OCI-LY7 (cell line): ENCODE data around the gene ZNF436.

ENCODE experiments used
- EZH2phosphoT487 ChIP-seq: fragments of 200-600 bp; sonication (generic); IDR thresholded peaks from 2 replicates; pipeline ENCODE4 v1.6.1; 2018; ENCODE audit warnings: low read depth, borderline replicate concordance, mild to moderate bottlenecking, mixed run types, antibody characterized with exemption, low read length, moderate library complexity, mixed read lengths
- TF ChIP-seq, protein P1 (sequence below): fragments of 200-600 bp; sonication (generic); conservative IDR thresholded peaks from 2 replicates; pipeline ENCODE4 v1.5.1; 2014; ENCODE audit warnings: mild to moderate bottlenecking, antibody characterized with exemption, low read length, moderate library complexity, mixed read lengths

- TF ChIP-seq, protein P1, sequence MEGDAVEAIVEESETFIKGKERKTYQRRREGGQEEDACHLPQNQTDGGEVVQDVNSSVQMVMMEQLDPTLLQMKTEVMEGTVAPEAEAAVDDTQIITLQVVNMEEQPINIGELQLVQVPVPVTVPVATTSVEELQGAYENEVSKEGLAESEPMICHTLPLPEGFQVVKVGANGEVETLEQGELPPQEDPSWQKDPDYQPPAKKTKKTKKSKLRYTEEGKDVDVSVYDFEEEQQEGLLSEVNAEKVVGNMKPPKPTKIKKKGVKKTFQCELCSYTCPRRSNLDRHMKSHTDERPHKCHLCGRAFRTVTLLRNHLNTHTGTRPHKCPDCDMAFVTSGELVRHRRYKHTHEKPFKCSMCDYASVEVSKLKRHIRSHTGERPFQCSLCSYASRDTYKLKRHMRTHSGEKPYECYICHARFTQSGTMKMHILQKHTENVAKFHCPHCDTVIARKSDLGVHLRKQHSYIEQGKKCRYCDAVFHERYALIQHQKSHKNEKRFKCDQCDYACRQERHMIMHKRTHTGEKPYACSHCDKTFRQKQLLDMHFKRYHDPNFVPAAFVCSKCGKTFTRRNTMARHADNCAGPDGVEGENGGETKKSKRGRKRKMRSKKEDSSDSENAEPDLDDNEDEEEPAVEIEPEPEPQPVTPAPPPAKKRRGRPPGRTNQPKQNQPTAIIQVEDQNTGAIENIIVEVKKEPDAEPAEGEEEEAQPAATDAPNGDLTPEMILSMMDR: no peak
- no peak for TF ChIP-seq EZH2phosphoT487
These were observed 14.1 kb upstream of the ZNF436 start for GRCh38 chr1:23383577-23384311.
